ENCODE results near the gene LMF2.

LMF2 gene

GRCh38 chr22:50456466-50457234 is 50.9 kb downstream of the LMF2 start:
- in situ Hi-C loops (cut with HindIII; ENCODE audit: low pct_ligation_motif_present, low pct_unique_long_range_greater_than_20kb, low sequenced_read_pairs) = no loop called here
- no peak for DNase-seq

DNA sequence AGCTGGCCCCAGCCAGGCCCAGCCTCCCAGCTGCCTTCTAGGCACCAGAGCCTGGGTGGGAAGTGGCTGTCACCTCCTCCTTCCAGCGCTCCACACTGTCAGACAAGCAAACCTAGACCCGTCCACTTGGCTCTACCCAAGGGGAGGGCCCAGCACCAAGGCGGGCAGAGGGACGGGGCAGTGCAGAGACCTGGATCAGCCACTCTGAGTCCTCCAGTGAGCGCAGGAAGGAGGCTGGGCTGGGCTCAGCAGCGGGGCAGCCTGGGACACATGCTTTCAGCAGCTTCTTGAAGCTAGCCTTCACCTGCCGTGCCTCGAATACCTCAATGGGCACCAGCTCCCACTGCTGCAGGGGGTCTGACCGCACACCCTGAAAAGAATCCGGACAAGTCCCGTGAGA is 51.5 kb downstream of the LMF2 start:
- in situ Hi-C loops (cut with HindIII; ENCODE audit: low pct_ligation_motif_present, low pct_unique_long_range_greater_than_20kb, low sequenced_read_pairs) = no loop called here

DNA sequence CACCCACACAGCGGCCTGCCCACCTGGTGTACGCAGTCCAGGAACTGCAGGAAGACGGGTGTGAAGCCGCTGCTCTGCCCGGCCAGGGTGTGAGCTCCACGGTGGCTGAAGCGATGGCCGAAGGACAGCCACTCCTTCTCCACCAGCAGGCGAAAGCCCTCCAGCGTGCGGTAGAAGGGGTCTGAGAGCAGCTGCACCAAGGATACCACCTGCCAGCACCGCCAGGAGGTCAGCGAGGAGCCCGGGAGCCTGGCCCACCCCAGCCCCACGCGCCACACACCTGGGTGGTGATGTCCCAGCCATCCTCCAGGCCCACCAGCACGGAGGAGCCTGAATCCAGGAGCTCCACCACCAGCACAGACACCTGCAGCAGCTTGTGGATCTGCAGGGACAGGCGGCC is 52.3 kb downstream of the LMF2 start:
- in situ Hi-C loops (cut with HindIII; ENCODE audit: low pct_ligation_motif_present, low pct_unique_long_range_greater_than_20kb, low sequenced_read_pairs) = no loop called here
- no peak for DNase-seq

More for the DNA sequence above, 51.5 kb downstream of the LMF2 start:
- no peak for DNase-seq

GRCh38 chr22:50454556-50455075 is 52.9 kb downstream of the LMF2 start:
- DNase-seq = no peak
- in situ Hi-C loops (cut with HindIII; ENCODE audit: low pct_ligation_motif_present, low pct_unique_long_range_greater_than_20kb, low sequenced_read_pairs) = no loop called here

Data from ACHN (cell line).